Bronchial epithelial cell (primary cell): ENCODE measurements around the gene NUCB1. TPM values are rescaled to one million over a fixed set of nuclear protein-coding genes. Genes with fewer than 3 reads are reported as not detected.
A peak's percentile ranks its signal among the peaks of the same experiment; 100 is the strongest.
"Not testable (repeated sequence)": the region's sequence is repeated elsewhere in the genome, so short reads cannot be mapped to it uniquely, and the experiment has no call there.

ENCODE experiments used
- DNase-seq: peaks from one replicate; pipeline ENCODE4 v3.0.0-alpha.2; 2010; ENCODE audit warnings: low read depth
- FAIRE-seq: peaks from 2 replicates; lab custom pipeline; 2011; peaks lifted over from hg19 to GRCh38; lab: Jason Lieb, UNC
- H3K27me3 ChIP-seq: 2 replicates; pipeline ENCODE4 v1.5.1; 2011; ENCODE audit warnings: low read length; ENCODE audit not compliant: control insufficient read depth, insufficient read depth
- H3K36me3 ChIP-seq: 2 replicates; pipeline ENCODE4 v1.5.1; 2011; ENCODE audit warnings: low read length; ENCODE audit not compliant: control insufficient read depth, insufficient read depth
- H3K4me3 ChIP-seq: 2 replicates; pipeline ENCODE4 v1.5.1; 2011; ENCODE audit warnings: mild to moderate bottlenecking, low read depth, low read length, control low read depth
- CTCF ChIP-seq: IDR thresholded peaks from 2 replicates; pipeline ENCODE4 v1.5.1; 2011; ENCODE audit warnings: mild to moderate bottlenecking, moderate library complexity, low read length, control low read depth, inconsistent platforms; ENCODE audit not compliant: insufficient read depth, severe bottlenecking
- total RNA-seq: library from RNA; depleted of rRNA; stranded (reverse); fragments of >200 nt; gene quantifications from 2 replicates; pipeline ENCODE4 v1.2.1, GENCODE V29; 2014

NUCB1 gene
- total RNA-seq, 1 donor from 2014 or later, result 88.2 TPM

GRCh38 chr19:48920949-48921348, 20.8 kb downstream of the NUCB1 start:
- TF ChIP-seq CTCF, result no peak
- DNase-seq, result no peak
- no peaks in the 10 kb centered on the region for H3K27me3 ChIP-seq
- peaks cover 20% of the 10 kb centered on the region for H3K36me3 ChIP-seq
- FAIRE-seq, result no peak
- no peak overlapping the region for H3K4me3 ChIP-seq

DNA sequence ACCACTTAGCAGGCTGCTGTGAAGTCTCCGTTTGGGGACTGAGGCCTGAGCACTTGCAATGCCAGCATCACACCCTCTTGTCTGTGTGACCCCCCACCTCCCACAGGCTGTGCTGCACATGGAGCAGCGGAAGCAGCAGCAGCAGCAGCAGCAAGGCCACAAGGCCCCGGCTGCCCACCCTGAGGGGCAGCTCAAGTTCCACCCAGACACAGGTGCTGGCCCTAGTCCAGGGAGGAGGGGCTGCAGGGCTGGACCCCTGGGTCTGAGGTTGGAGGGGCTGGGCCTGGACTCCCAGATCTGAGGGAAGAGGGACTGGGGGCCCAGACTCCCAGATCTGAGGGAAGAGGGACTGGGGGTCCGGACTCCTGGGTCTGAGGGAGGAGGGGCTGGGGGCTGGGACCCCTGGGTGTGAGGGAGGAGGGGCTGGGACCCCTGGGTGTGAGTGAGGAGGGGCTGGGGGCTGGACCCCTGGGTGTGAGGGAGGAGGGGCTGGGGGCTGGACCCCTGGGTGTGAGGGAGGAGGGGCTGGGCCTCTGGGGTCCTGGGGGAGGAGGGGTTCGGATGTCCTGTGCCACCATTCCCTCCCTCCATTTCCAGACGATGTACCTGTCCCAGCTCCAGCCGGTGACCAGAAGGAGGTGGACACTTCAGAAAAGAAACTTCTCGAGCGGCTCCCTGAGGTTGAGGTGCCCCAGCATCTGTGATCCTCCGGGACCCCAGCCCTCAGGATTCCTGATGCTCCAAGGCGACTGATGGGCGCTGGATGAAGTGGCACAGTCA, 21.8 kb downstream of the NUCB1 start:
- H3K27me3 ChIP-seq, result no peaks in the 10 kb centered on the region
- H3K4me3 ChIP-seq, result no peak overlapping the region
- TF ChIP-seq CTCF, result no peak
- no peak for FAIRE-seq
- H3K36me3 ChIP-seq, result peaks cover 20% of the 10 kb centered on the region
- no peak for DNase-seq

DNA sequence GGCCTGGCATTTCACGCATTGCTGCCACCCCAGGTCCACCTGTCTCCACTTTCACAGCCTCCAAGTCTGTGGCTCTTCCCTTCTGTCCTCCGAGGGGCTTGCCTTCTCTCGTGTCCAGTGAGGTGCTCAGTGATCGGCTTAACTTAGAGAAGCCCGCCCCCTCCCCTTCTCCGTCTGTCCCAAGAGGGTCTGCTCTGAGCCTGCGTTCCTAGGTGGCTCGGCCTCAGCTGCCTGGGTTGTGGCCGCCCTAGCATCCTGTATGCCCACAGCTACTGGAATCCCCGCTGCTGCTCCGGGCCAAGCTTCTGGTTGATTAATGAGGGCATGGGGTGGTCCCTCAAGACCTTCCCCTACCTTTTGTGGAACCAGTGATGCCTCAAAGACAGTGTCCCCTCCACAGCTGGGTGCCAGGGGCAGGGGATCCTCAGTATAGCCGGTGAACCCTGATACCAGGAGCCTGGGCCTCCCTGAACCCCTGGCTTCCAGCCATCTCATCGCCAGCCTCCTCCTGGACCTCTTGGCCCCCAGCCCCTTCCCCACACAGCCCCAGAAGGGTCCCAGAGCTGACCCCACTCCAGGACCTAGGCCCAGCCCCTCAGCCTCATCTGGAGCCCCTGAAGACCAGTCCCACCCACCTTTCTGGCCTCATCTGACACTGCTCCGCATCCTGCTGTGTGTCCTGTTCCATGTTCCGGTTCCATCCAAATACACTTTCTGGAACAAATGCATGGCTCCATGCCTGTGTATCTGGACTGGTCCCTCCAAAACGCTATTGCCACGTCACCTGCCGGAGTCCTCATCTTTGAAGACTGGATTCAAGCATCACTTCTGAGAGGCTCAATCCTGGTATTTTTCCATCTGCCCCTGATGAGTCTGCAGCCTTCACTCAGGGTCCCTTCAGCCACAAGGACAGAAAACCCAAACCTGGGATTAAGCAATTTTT, 22.7 kb downstream of the NUCB1 start:
- H3K27me3 ChIP-seq, result no peaks in the 10 kb centered on the region
- no peak overlapping the region for H3K4me3 ChIP-seq
- H3K36me3 ChIP-seq, result peaks cover 20% of the 10 kb centered on the region
- no peak for FAIRE-seq
- no peak for DNase-seq
- TF ChIP-seq CTCF, result no peak

GRCh38 chr19:48925240-48925843, 25.2 kb downstream of the NUCB1 start:
- Histone ChIP-seq H3K27me3 (no peaks in the 10 kb centered on the region), H3K36me3 (peaks cover 9% of the 10 kb centered on the region), H3K4me3 (no peak overlapping the region)
- FAIRE-seq (no peak), DNase-seq (peak; percentile 92)
- no peak for TF ChIP-seq CTCF

GRCh38 chr19:48925890-48926289, 25.8 kb downstream of the NUCB1 start:
- not testable (repeated sequence) for H3K4me3 ChIP-seq, DNase-seq, H3K36me3 ChIP-seq, H3K27me3 ChIP-seq, FAIRE-seq

DNA sequence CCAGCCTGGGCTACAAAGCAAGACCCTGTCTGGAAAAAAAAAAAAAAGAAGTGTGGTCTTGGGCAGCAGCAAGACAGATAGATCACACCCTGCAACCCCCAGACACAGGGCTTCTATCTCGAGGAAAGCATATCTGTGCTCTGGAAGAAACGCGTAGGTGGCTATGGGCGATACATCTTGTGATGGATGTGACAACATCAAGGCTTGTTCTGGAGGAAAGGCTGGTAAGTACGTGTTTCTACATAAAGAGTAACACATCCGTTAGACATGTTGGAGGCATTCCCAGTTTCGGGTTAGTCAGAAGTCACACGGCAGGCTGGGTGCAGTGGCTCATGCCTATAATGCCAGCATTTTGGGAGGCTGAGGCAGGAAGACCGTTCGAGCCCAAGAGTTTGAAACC, 26.8 kb downstream of the NUCB1 start:
- FAIRE-seq (peak; percentile 87), DNase-seq (peak; percentile 99)
- no peak for TF ChIP-seq CTCF

GRCh38 chr19:48927692-48928091, 27.6 kb downstream of the NUCB1 start:
- FAIRE-seq, H3K4me3 ChIP-seq, H3K36me3 ChIP-seq, DNase-seq, H3K27me3 ChIP-seq: not testable (repeated sequence)

More for the DNA sequence above, 26.8 kb downstream of the NUCB1 start:
- Histone ChIP-seq H3K36me3 (peaks cover 3% of the 10 kb centered on the region), H3K4me3 (no peak overlapping the region), H3K27me3 (no peaks in the 10 kb centered on the region)
